Right forelimb (tissue), 1 donor: Measurements from ENCODE around the gene ENGASE.

Source experiments
- DNase-seq: peaks from one replicate; pipeline ENCODE4 v3.0.0-alpha.2; 2018

Gene ENGASE

DNA sequence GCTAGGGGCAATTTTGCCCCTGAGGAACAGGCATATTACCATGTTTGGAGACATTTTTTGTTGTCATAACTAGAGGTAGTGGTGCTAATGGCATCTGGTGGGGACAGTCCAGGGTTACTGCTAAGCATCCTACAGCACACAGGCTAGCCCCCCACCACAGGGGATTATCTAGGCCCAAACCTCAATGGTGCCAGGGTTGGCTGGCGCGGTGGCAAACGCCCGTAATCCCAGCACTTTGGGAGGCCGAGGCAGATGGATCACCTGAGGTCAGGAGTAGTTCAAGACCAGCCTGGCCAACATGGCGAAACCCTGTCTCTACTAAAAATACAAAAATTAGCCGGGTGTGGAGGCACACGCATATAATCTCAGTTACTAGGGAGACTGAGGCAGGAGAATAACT lies 35.5 kb upstream of the ENGASE start:
- no peak for DNase-seq

DNA sequence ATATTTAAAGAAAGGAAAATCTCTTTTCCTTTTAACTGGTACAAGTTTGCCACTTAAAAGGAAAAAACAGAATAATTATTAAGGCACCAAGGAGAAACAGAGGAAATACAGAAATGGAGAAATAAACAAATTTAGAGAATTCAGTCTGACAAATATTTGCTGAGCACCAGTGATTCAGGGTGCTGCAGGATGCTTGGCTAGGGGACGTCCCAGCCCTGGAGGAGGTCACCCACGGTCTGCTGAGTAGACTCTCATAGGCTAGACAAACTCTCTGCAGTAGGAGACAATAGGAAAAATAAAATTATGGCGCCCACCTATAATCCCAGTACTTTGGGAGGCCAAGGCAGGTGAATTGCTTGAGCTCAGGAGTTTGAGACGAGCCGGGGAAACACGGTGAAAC lies 34.7 kb upstream of the ENGASE start:
- no peak for DNase-seq

DNA sequence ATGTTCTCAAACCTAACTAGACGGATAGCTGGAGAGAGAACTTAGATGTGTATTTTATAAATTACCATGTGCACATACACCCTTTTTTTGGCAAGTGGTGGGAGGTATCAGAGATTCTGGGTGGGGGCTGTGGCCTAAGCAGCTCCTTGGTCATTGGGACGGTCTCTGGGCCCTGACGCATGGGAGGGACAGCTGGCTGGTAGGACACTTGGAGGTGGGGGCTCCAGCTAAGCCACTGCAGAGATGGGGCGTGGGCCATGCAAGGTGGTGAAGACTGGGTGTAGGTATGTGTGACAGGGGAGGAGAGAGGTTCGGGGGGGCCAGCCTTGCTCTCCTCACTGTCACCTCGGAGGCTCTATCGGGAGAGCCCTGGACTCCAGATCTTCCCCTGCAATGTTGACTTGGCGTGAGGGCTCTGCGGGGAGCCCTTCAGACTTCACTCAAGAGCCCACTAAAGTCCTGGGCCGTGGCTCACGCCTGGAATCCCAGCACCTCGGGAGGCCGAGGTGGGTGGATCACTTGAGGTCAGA lies 33.5 kb upstream of the ENGASE start:
- no peak for DNase-seq

DNA sequence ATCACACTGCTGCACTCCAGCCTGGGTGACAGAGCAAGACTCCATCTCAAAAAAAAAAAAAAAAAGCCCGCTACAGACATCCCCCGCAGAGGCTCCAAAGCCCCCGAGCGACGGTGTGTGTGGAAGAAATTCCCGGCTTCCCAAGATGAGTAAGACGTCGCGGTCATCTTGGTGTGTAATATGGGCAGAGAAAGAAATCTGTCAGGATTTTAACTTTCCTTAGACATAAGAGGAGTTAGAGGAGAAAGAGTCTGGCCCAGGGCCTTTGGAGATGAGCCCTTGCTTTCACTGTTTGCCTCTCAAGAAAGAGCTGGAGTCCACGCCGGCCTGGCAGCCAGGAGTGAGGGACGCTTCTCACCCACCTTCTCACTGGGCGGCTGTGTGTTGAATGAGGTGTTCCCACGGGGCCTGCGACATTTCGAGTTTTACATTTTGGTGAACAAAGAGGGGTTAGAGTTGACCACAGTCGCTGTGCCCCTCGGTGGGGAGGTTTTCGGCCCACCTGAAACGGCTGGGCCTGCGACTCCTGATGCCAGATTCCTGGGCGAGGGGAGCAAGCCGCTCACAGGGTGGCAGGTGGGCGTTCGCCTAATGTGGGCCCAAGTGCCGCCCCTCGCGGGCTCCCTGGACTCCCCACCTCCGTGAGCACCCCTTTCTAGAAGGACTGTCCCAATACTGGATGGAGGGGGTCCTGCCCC lies 32.8 kb upstream of the ENGASE start:
- no peak for DNase-seq

DNA sequence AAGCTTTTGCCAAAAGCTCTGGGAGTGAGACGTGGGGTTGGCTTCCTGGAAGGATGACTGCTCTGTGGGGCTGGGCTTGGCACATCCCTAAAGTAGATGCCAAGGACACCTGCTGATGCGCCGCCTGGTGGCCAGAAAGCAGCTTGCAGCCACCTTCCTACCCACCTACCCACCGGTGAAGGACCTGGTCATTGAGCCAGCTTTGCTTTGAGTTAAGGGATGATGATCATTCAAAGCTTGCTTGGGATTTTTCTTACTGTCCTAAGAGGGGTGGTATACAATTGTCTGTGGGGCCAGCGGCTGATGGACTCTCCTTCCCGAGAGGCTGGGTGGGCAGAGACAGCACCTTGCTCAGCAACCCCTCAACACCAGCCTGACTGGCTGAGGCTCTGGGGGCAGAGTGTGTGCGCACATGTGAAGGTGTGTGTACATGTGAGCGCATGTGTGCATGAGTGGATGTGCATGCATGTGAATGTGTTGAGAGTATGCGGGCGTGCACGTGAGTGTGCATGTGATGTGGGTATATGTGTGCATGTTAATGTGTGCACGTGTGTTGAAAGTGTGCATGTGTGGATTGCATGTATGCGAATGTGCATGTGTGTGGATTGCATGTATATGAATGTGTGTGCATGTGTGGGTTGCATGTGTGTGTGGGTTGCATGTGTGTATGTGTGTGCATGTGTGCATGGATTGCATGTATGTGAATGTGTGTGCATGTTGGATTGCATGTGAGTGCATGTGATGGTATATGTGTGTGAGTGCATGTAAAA lies 32.0 kb upstream of the ENGASE start:
- no peak for DNase-seq

DNA sequence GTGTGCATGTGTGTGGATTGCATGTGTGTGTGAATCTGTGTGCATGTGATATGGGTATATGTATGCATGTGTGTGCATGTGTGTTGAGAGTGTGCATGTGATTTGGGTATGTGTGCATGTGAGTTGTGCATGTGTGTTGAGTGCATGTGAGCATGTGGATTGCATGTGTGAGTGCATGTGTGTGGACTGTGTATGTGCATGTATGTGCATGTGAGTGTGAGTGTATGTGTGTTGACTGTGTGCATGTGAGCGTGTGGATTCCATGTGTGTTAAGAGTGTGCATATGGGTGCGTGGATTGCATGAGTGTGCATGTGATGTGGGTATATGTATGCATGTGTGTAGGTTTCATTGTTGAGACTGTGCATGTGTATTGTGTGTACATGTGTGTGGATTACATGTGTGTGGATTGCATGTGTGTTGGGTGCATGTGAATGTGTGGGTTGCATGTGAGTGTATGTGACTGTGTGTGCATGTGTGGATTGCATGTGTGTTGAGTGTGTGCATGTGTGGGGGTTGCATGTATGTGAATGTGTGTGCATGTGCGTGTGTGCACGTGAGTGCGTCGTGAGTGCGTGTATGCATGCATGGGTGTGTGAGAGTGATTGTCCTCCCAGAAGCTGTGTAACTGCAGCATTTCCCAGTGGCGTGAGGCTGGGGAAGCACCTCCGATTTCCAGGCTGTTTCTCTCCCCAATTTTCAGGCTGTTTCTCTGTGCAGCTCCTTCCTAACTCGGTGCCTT lies 31.3 kb upstream of the ENGASE start:
- no peak for DNase-seq

DNA sequence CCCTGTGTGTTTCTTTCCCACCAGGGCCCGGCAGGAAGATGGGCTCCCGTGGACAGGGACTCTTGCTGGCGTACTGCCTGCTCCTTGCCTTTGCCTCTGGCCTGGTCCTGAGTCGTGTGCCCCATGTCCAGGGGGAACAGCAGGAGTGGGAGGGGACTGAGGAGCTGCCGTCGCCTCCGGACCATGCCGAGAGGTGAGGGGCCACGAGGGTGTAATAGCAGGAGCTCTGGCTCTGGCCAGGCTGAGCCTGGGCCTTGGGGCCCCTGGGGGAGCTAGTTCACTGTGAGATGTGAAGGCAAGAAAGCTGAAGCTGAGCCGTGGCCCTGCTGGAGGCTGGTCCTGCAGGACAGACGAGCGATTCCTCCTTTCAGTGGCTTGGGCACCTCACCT lies 30.7 kb upstream of the ENGASE start:
- DNase-seq, result no peak

DNA sequence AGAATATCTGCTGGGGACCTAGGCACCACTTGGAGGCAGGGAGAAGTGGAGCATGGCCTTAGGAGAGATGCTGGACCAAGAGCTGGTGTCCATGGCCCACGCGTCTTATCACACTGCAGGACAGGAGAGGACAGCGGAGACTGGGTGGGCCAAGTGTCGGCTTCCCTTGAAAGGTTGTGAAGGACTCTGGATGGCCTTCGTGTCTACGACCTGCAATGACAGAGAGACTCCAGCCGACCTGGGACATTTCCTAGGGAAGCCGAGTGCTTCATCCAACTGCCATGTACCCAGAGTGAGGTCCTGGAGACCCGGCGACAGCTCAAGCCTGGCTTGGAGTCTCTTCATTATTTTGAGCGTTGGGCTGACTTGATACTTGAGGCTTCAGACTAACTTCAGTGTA lies 30.2 kb upstream of the ENGASE start:
- no peak for DNase-seq

DNA sequence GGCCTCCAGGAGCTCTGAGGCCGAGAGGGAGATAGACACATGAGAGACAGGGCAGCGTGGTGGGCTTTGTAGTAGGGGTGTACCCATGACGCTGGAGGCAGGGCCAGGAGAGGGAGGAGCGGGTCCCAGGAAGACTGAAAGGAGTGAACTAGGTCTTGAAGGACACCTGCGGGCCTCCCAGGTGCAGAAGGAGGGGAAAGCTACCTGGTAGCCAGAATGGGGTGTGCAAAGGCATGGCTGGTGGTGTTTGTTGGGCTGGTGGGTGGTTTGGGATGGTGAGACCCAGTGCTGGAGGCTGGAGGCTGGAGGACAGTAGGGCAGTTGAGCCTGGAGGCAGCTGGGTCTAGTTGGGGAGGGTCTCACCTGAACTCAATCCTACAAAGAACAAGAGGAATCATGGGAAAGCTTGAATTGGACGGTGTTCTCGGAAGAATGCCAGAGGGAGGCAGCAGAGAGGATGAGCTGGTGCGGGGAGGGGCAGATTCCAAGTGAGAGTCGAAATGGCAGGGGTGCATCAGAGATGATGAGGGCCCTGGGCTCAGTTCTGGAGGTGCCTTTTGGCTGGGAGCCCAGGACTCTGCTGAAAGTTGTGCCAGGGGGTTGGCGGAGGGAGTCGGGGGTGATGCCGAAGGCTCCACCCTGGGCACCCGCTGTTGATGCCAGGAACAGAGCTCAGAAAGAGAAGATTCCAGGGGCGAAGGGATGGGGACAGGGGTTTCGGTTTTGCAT lies 29.5 kb upstream of the ENGASE start:
- DNase-seq, result no peak

DNA sequence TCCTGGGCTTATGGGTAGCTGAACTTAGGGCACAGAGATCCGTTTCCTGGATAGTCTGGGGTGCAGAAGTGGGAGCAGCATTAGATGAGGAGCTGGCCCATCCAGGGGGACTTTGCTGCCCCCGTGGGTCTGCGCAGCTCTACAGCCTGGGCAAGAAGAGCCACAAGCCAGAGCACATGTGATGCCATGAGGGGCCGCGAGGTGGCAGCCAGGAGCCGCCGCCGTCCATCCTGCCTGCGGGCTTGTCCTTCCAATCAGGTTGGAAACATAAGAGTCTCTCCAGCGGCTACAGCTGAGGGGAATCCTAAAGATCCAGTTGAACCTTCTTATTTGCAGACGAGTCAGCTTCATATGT lies 28.8 kb upstream of the ENGASE start:
- peak; percentile 88 for DNase-seq

DNA sequence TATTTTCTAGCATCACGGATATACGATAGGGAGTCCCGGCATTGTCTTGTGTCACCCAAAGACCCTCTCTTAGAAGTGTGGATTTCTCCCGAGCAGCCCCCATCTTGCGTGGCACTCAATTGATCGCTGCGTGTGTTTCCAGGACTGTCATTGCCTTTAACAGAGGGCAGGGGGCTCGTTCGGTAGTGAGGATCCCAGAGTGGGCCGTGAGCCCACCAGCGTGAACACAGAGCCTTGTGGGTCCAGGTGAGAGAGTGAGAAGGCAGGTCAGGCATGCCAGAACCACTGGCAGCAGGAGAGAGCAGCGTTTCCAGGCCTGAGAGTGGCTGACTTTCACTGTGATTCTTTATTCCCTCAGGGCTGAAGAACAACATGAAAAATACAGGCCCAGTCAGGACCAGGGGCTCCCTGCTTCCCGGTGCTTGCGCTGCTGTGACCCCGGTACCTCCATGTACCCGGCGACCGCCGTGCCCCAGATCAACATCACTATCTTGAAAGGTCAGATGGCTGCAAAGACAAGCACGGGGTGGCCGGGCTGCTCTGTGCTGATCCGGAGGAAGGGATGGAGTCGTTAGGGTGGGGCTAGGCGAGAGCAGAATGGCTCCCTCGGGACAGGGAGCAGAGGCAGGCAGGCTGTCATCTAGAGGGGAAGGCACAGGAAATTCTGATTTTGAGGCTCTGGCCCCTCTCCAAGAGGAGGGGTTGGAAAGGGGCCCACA lies 28.3 kb upstream of the ENGASE start:
- no peak for DNase-seq

DNA sequence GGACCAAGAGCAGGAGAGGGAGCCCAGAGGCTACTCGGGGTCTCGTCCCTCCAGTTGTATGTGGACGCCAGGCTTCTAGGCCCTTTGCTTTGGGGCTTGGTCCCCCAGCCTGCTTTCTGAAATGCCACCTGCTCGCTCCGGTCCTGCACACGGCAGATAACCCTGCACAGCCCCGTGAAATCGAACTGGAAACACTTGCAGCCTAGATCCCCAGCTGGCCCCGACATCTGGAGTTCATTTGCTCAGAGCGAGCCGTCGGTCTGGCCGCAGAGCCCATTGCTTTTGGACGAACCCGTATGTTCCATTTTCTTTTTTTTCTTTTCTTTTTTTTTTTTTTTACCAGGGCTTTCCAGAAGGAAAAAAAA lies 27.7 kb upstream of the ENGASE start:
- peak; percentile 86 for DNase-seq

DNA sequence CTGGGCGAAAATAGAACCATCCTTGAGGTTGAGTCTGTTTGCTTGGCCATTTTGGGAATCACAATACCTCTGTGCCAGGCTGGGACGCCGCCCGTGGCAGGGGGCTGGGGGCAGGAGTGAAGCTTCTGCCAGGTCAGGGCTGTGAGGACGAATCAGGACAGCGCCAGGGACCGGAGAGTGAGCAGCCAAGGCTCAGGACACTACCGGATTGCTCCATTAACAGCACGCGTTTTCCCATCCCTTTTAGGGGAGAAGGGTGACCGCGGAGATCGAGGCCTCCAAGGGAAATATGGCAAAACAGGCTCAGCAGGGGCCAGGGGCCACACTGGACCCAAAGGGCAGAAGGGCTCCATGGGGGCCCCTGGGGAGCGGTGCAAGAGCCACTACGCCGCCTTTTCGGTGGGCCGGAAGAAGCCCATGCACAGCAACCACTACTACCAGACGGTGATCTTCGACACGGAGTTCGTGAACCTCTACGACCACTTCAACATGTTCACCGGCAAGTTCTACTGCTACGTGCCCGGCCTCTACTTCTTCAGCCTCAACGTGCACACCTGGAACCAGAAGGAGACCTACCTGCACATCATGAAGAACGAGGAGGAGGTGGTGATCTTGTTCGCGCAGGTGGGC lies 27.2 kb upstream of the ENGASE start:
- no peak for DNase-seq

DNA sequence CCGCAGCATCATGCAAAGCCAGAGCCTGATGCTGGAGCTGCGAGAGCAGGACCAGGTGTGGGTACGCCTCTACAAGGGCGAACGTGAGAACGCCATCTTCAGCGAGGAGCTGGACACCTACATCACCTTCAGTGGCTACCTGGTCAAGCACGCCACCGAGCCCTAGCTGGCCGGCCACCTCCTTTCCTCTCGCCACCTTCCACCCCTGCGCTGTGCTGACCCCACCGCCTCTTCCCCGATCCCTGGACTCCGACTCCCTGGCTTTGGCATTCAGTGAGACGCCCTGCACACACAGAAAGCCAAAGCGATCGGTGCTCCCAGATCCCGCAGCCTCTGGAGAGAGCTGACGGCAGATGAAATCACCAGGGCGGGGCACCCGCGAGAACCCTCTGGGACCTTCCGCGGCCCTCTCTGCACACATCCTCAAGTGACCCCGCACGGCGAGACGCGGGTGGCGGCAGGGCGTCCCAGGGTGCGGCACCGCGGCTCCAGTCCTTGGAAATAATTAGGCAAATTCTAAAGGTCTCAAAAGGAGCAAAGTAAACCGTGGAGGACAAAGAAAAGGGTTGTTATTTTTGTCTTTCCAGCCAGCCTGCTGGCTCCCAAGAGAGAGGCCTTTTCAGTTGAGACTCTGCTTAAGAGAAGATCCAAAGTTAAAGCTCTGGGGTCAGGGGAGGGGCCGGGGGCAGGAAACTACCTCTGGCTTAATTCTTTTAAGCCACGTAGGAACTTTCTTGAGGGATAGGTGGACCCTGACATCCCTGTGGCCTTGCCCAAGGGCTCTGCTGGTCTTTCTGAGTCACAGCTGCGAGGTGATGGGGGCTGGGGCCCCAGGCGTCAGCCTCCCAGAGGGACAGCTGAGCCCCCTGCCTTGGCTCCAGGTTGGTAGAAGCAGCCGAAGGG lies 26.4 kb upstream of the ENGASE start:
- DNase-seq, result no peak

DNA sequence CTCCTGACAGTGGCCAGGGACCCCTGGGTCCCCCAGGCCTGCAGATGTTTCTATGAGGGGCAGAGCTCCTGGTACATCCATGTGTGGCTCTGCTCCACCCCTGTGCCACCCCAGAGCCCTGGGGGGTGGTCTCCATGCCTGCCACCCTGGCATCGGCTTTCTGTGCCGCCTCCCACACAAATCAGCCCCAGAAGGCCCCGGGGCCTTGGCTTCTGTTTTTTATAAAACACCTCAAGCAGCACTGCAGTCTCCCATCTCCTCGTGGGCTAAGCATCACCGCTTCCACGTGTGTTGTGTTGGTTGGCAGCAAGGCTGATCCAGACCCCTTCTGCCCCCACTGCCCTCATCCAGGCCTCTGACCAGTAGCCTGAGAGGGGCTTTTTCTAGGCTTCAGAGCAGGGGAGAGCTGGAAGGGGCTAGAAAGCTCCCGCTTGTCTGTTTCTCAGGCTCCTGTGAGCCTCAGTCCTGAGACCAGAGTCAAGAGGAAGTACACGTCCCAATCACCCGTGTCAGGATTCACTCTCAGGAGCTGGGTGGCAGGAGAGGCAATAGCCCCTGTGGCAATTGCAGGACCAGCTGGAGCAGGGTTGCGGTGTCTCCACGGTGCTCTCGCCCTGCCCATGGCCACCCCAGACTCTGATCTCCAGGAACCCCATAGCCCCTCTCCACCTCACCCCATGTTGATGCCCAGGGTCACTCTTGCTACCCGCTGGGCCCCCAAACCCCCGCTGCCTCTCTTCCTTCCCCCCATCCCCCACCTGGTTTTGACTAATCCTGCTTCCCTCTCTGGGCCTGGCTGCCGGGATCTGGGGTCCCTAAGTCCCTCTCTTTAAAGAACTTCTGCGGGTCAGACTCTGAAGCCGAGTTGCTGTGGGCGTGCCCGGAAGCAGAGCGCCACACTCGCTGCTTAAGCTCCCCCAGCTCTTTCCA lies 25.5 kb upstream of the ENGASE start:
- no peak for DNase-seq

DNA sequence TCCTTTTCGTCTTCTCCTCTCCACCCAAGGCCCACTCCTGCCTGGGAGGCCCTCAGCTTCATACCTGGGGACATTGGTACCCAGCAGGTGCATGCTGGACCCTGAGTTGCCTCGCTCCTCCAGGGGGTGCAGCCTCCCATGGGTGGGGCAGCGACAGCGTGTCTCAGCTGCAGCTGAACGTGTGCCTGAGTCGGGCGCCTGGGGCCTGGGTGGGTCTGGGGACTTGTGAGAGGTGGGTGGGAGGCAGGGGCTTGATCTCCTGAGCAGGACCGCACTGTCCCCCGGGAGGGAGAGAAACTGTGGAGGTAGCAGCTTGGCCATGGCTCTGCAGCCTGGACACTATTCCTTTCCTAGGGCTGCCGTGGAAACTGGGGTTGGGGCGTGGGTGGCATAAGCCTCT lies 24.8 kb upstream of the ENGASE start:
- DNase-seq, result no peak

DNA sequence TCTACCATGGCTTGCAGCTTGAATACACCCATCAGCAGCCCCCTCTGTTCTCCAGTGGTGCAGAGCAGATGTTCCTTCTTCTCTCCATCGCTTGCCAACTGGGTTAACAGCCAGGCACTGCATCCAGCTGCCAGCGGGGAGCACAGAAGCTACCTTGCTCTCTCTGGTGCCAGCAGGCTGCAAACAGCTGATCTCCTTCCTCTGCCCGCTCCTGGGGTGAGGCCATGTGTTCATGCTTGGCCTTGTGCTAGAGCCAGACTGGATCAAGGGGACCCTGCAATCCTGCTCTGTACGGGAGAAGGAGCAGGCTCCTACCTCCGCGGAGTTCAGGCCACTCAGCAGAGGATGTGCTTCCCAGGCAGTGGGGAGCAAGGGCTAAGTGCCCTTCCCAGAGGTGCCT lies 24.1 kb upstream of the ENGASE start:
- no peak for DNase-seq

DNA sequence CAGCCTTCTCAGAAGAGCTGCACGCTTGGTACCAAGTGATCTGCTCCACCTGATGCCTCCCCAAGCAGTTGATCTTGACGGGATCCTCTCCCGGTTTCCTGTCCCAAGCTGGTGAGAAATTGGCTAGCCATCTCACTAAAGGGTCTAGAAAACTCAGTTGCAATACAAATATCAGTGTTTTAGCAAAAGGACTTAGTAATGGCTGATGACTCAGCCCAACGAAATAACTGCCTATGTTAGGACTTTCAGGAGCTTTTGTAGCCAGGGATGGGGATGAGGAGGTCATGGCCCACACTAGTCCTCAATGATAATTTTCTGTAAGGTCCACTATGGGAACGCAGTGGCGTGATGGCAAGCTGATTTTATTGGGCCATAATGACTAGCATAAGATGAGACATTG lies 23.3 kb upstream of the ENGASE start:
- no peak for DNase-seq

DNA sequence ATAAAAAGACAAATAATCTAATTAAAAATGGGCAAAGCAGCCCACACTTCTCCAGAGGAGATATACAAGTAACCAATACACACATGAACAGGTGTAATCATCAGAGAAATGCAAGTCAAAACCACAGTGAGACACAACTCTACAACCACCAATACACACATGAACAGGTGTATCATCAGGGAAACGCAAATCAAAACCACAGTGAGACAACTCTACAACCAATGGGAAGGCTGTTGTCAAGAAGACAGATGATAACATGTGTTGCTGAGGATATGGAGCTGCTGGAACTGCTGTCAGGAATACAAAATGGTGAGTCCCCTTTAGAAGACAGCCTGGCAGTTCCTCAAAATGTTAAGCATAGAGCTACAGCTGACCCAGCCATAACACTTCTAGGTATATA lies 22.5 kb upstream of the ENGASE start:
- no peak for DNase-seq
